Erythroblast (primary cell): Measurements from ENCODE around the gene TEP1.

Source experiments
- GATA1 ChIP-seq: IDR thresholded peaks from 2 replicates; pipeline ENCODE4 v1.6.1; 2011; ENCODE audit warnings: low read depth, mild to moderate bottlenecking, control low read depth, low read length, moderate library complexity
- POLR2A ChIP-seq: IDR thresholded peaks from 2 replicates; pipeline ENCODE4 v1.6.1; 2011; ENCODE audit warnings: mild to moderate bottlenecking, low read length

DNA sequence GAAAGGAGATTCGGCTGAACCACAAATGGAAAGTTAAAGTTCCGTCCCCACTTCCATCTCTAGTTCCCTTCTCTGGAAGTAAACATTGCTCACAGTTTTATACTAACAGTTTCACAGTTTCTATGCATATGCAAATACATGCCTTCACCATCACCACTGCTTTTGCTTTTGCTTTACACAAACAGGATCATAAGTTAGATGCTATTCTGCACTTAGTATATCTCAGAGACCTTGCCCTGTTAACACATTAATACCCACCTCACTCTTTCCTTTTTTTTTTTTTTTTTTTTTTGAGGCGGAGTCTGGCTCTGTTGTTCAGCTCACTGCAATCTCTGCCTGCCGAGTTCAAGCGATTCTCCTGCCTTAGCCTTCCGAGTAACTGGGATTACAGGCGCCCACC is 890 bp downstream of the TEP1 start:
- TF ChIP-seq POLR2A: no peak
- no peak for TF ChIP-seq GATA1
